Measurements from ENCODE around the gene APOL2.
"Not testable (repeated sequence)": the region's sequence is repeated elsewhere in the genome, so short reads cannot be mapped to it uniquely, and the experiment has no call there.

APOL2 gene

DNA sequence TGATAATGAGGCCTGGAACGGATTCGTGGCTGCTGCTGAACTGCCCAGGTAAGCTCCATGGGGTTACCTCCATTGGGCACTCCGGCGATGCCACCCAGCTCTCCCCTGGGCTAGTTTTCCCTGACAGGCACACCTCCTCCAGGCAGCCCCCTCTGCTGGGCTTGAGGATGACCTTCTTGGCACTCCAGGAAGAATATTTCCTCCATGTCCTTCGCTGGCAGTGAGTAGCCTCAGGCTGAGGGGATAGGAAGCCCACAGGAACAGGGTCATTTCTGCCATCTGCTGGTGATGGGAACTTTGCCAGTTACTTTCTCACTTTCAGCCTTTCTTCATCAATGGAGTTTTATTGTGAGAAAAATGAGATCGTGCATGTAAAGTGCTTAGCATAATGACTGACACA is 22.3 kb upstream of the APOL2 start:
- DNase-seq = not testable (repeated sequence)

DNA sequence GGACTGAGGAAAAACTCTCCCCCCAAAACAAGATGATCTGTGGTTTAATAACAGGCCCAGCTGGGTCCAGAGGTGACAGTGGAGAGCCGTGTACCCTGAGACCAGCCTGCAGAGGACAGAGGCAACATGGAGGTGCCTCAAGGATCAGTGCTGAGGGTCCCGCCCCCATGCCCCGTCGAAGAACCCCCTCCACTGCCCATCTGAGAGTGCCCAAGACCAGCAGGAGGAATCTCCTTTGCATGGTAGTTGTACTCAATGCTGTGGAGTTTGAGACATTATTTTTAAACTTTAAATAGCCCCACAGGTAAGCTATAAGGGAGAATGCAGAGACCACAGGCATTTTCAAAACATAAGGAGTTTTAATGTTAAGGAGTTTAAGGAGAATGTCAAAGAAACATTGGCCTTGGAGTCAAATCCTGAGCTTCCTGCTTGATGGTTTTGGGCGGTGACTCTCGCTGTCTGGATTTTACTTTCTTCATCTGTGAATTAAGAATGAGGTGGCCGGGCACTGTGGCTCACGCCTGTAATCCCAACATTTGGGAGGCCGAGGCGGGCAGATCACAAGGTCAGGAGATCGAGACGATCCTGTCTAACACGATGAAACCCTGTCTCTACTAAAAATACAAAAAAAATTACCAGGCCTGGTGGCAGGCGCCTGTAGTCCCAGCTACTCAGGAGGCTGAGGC is 20.4 kb upstream of the APOL2 start:
- DNase-seq = no peak

DNA sequence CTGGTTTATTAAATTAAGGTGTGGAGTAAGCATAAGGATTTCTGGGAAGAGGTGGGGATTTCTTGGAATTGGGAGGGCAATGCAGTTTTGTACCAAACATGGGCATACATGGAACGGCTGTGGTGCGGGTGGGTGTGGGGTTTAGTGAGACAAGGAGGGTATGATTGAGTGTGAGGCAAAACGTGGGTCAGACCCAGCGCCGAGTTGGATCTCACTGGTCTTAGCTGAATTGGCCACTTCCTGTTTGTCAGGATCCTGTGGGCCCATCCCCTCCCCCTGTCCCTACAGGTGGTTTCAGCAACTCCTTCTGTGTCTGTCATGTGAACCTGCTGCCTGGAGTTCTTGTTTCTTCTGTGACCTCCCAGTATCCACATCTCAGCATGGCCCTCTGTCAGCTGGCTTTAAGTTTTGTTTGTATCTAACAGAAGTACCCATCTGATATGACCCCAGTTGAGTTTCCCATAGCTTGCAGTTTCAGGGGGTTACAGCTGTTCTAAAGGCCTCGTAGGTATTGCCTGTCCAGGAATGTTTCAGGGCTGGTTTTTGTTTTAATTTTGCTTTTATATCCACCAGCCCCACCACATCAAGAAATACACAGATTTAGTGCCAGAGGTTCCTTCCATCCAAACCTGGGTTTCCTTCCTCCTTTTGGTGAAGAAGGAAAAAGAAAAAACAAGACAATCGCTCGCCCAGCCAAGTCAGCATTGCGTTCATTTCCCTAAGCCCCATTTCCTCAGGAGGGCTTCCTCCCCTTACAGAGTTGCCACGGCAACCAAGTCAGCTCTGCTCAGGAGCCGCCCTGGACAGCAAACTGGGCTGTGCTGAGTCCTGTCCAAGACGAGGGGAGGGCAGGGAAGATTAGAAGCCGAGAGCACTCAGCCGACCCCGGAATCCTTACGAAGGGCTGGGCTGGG is 19.6 kb upstream of the APOL2 start:
- no peak for DNase-seq

DNA sequence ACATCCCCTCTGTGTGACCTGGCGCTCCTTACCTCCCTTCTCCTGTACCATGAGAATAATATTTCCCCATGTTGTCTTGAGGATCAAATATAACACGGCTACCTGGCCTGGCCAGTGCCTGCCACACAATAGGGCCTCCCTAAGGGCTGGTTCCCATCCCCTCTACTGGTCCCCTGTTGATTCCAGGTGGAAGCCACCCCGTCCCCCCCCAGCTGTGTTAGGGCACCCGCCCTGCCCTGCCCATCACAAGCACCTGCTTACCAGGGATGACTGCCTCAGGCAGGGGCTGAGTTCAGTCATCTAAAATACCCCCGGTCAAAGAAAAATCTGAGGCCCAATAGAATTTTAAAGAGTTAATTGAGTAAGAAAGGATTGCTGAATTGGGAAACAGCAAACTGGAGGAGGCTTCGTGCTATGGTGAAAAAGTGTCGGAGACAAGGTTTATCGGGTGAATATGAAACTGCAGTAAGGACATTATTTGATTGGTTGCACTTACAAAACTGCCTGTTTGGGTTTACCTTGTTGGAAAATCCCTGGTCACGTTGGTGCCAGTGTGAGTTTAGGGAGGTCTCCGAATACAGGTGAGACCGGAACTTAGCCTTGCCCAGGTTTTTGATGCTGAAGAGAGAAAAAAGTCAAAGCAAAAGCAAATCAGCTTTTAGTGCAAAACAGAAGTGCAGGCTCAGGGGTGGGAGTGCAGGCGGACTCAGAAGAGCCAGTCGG is 18.8 kb upstream of the APOL2 start:
- no peak for DNase-seq

DNA sequence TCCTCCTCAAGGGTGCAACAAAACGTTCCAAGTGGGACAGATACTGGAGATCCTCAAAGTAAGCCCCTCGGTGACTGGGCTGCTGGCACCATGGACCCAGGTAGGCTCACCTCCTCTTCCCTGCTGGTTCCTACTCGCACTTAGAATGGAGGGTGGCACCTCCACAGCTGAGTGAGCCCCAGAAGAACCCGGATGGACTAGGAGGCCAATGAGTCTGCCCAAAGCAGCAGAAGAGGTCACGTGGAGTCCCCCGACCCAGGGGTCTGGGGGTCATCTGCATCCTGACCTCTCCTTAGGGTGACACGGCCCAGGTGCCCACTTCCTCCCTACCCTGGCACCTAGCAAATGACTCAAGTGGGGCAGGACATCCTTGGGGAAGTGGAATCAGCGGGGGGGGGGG is 18.0 kb upstream of the APOL2 start:
- DNase-seq = no peak

DNA sequence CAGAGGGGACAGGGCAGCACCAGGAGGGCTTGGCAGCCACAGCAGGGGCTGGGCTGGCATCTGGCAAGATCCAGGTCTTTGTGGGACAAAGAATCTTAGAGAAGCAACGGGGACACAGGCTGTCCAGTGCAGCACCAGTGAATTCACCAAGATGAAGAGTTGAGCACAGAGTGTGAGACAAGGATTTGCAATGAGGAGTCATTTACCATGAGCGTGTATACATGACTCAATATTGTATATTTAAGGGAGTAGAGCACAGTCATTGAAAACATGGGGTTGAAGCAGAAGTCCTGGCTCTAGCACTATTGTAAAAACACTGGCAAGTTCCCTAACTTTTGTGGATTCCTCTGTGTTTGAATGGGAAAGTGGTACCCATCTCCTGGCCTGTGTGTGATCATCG is 17.2 kb upstream of the APOL2 start:
- no peak for DNase-seq

DNA sequence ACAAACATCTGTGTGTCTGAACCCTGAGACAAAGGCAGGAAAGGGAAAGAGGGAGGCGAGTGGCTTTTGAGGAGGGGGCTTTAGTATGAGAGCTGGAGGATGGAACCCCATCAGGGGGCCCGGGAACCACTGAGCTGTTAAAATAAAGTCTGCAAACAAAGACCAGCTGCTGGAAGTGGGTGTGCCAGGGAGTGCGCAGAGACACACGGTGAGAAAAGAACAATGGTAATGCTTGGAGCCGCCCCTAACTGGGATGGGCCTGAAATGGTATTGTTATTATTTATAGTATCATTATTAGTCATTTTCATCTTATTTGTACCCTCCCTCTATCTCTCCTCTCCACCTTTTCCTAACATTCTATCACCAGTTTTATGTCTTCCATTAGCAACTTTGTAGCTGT is 16.2 kb upstream of the APOL2 start:
- DNase-seq = not testable (repeated sequence)

DNA sequence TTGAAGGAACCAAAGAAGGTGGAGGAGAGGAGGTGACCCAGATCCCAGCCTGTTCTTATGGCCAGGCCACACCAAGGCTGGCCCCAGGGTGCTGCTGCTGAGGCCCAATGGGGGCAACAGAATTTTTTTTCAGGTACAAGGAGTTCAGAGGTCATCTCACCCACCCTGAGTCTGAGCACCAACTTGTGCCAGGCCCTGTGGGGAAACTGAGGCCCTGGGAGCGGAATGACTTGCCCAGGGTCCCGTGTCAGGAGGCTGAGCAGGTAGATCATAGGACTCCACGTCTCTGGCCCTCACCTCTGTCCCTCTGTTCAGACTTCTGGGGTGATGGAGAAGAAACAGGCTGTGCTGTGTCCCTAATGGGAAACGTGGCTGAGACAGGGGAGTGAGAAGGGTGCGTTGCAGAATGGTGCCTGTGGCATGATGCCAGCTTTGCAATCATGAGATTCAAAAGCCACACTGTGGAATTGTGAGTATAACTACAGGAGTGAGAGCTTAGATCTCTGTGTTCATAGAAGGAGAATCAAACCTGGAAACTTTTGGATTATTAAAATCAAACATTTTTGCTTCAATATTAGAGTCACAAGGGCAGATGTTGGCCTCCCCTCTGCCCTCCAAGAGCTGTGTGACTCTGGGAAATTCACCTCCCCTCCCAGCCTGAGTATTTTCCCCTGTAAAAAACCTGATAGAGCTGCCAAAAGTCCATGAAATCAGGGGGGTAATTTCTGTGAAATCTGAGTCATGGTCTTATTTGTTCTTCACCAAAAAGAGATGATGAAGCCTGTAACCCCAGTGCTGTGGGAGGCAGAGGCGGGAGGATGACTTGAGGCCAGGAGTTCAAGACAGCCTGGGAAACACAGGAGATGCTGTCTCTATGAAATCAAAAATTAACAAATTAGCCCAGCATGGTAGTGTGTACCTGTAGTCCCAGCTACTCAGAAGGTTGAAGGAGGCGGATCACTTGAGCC is 14.5 kb upstream of the APOL2 start:
- DNase-seq = peak; percentile 58 to 68

DNA sequence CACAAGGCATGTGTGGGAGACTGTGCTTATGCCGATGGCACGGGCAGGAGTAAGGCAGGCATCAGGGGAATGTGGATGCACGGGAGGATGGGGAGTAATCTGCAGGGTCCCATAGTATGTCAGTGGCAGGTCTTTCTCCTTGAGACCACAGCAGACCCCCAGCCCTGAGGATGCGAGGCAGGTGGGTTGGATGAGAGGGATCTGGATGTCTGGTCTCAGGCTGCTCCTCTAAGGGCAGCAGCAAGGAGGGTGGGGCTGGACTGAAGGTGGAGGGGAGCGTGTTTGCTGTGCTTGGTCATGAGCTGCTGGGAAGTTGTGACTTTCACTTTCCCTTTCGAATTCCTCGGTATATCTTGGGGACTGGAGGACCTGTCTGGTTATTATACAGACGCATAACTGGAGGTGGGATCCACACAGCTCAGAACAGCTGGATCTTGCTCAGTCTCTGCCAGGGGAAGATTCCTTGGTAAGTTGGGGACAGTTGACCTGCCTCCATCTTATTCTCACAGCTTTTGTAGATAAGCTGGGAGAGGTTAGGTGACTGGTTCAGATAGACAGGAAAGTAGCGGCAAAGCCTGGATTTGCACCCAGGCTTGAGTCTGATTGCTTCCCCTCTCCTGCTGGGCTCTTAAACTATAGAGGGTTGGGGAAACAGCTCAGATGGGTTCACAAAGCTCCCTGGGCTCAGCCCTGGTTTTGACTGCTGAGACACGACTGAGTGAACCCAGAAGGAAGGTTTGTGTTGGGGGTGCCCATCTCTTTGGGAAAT is 13.6 kb upstream of the APOL2 start, which contains the start of gene APOL1:
Gene APOL1 (plus strand): TSS at position 380 of the 769 bp plus-strand sequence. CDS start 1,823 bp downstream, outside the sequence.
- DNase-seq = peak; percentile 44 to 49

DNA sequence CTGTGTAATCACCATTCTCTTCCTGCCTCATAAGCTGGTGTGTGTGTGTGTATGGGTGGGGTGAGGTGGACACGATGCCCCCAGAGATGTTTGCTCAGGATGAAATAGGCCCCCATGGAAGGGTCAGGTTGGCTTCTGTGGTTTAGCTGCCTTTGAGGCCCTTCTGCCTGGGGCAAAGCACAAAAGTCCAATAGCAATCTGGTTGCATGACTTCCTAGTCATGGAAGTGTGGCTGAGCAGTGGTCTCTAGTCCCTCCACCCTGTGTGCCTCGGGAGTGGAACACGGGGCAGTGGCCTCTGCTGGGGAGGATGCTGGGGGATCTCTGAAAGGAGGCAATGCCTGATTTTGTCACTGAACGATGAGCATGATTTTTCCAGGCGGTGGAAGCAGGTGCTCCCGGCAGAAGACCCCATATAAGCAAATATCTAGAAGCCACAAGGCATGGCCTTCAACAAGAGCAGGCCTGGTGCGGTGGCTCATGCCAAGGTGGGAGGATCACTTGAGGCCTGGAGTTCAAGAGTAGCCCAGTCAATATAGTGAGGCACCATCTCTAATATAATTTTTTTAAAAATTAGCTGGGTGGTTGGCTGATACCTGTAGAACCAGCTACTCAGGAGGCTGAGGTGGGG is 12.8 kb upstream of the APOL2 start:
- not testable (repeated sequence) for DNase-seq

DNA sequence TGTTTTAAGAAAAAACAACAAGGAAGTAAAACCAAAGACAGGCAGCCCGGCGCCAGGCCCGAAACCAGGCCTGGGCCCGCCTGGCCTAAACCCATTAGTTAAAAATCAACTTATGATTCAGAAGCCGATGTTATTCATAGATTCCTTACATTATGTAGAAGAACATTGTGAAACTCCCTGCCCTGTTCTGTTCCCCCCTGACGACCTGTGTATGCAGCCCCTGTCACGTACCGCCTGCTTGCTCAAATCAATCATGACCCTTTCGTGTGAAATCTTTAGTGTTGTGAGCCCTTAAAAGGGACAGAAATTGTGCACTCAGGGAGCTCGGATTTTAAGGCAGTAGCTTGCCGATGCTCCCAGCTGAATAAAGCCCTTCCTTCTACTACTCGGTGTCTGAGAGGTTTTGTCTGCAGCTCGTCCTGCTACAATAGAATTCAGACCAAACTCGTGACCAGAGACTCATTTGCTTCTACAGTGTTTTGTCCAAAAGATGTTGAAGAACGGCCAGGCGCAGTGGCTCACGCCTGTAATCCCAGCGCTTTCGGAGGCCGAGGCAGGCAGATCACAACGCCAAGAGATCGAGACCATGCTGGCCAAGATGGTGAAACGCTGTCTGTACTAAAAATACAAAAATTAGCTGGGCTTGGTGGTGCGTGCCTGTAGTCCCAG is 11.1 kb upstream of the APOL2 start:
- DNase-seq = not testable (repeated sequence)

DNA sequence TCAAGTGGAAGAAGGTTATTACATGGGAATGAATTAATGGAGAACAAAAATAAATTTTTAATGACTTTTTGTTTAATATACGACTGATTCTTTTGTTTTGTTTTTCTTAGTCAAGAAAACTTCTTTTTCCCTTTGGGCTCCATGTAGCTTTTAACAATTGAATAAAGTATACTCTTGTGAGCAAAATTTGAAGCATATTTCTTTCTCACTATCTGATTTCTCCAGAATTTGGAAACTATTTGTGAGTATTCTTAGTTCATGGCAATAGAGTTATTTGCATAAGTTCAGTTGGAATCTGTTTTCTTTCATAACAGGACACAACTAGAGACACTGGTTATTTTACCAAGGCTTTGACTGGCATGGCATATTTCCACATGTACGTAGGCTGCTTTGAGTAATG is 9.8 kb upstream of the APOL2 start:
- no peak for DNase-seq

DNA sequence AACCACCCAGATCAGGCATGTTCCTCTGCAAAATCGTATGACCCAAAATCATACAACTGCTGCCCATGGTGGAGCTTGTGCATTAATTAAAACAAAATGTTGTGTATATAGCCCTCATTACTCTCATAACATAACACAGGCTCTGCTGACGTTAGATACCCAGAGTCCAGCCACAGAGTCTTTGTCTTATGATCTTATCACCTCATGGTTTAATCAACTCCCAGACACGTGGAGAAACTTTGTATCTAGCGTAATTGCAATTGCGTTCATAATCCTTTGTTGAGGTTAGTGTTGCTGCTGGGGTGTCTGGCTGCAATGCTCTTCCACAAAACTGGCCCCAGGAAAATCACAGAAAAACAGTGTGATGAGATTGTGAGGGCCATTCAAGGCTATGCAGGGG is 8.6 kb upstream of the APOL2 start:
- DNase-seq = no peak

DNA sequence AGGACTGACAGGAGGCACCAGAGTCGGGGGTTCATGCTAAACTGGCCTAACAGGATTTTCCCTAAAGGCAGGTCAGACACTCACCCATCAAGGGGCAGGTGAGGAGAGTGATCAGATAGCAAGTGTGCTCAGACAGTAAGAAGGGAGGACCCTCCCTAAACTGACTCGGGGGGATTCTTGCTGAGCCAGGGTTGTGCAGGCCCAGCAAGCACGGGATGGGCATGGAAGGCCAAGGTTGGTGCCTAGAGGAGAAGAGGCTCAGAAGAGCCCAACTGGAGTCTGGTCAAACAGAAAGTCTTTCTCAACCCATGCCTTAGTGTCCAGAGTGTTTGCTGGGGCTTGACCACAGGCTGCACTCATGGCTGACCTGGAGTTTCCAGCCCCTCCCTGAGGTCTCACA is 7.4 kb upstream of the APOL2 start:
- no peak for DNase-seq

DNA sequence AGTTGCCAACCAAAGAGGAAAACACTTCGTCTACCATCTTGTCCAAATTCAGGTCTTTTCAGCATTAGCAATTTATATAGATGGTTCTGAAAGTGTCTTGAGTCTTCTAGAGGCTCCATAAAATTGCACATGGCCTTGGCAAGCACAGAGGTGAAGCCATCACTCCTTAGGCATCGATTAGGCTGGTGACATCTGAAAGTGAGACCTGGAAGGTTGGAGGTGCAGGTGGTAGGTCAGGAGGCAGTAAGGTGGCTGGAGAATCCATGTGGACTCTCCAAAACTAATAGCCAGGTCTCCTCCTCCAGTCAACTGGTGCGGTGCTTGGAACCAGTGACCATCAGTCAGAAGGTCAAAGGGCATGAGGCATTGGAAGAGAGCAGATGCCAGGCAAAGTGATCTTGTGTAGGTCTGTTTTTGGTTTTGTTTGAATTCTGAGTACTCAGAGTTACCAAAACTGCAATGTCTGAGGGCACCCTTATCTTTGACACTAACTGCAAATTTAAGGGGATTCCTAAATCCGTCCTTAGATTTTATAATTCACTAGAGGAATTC is 6.6 kb upstream of the APOL2 start:
- DNase-seq = no peak

DNA sequence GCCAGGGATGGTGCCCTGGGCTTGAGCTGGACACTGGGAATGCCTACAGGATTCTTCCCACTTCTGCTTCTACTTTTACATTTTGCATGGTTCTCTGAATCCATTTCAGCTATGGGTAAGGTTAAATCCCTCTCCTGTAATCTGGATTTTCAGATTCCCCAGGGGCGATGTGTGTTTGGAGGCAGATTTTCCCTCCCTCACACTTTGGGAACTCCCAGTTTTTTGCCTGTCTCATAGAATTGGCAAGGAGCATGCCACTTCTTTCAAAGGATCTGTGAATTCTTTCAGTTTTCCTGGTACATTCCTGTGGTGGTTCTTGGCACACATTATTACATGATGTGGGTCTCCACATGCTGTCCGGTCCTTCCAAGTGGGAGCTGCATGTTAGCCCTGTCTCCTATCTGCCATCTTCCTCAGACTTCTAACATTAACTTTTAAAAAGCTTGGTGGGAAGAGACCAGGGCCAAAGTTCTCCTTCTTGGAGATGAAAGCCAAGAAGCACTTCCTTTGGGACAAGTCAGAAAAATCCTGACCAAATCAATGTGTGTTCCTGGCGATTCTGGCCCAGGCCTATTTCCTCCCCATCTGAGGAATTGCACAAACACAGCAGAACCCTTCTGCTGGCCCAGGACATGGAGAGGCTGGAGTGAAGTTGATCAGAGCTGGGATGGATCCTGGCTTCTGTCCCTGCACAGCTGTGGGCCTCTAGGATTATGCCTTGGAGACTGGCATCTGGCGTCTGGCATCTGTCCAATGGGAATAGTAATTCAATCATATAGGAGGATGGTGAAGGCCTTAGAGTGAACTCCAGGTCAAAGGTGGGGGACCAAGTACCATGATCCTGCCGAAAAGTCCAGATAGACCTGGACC is 5.4 kb upstream of the APOL2 start:
- no peak for DNase-seq

DNA sequence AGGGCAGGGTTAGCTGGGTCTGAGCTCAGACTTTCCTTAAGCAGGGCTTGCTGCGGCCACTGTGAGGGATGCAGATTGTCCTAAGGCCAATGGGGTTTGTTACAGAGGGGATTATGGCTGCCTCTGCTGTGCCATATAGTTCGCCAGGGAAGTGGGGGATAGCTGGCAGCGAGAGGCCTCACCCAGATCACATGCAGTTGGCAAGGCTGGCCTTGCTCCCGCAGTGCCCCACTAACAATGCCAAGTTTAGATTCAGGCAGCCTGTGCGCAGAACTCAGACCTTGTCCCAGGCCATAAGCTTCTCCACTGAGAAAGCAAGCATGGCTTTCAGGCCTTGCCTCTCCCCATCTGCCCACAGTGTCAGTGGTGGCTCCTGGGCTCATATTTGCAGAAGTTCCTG is 4.7 kb upstream of the APOL2 start:
- no peak for DNase-seq

DNA sequence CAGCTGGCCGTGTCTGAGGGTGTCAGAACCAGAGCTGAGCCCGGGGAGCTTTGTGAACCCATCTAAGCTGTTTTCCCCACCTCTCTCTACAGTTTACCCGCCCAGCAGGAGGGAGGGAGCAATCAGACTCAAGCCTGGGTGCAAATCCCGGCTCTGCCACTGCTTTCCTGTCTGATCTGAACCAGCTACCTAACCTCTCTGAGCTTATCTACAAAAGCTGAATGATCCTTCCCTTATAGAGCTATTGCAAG is 252 bp downstream of the APOL2 start:
- DNase-seq = no peak
